Measurements from ENCODE around the gene TRIM2.

Gene TRIM2

DNA sequence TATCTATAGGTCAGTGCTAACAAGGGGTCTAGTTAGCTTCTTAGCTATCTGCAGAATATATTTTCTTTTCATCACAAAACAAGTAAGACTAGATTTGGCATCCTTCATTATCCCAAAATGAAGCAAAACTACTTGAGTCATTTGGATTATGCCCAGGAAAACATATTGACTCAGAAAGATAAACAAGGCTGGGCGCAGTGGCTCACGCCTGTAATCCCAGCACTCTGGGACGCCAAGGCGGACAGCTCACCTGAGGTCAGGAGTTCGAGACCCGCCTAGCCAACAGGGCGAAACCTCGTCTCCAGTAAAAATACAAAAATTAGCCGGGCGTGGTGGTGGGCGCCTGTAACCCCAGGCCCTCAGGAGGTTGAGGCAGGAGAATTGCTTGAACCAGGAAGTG, 122.3 kb downstream of the TRIM2 start:
- no peak for DNase-seq (ENCODE audit: low read depth in 1 of 2, low spot score in 1 of 2)
- Histone ChIP-seq H3K27me3 (ENCODE audit: insufficient read depth, poor library complexity, severe bottlenecking) (no peaks in the 10 kb centered on the region), H3K4me3 (replicated peaks; ENCODE audit: insufficient read depth, low read length) (no peak overlapping the region), H3K27ac (replicated peaks) (no peak overlapping the region)
- TF ChIP-seq SPI1 (IDR thresholded peaks at IDR 0.05; ENCODE audit: borderline replicate concordance, low read depth) (no peak), REST (IDR thresholded peaks at IDR 0.05; ENCODE audit: insufficient replicate concordance, low read depth) (no peak), POLR2AphosphoS5 (IDR thresholded peaks at IDR 0.05; ENCODE audit: low read depth) (no peak), GABPA (IDR thresholded peaks at IDR 0.05; ENCODE audit: low read depth) (no peak), CTCF (IDR thresholded peaks at IDR 0.05; ENCODE audit: insufficient read depth, low read length) (no peak)

DNA sequence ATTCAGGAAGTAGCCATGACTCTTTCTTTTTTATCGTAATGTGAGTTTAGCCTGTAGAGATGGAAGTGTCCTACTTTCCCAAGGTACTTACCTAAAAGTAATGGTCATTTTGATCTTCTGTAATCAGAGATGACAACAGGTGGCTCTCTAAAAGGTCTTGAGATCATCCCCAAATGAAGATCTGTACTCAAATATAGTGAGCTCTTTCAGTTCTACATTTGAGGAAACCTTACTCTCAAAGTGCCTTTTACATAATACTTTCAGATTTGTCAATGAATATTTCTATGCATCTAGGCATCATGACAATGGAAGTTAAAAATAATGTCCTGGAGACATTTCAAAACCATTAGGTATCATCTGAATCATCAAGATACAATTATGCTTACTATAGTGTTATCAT, 123.0 kb downstream of the TRIM2 start:
- Histone ChIP-seq H3K27me3 (ENCODE audit: insufficient read depth, poor library complexity, severe bottlenecking) (no peaks in the 10 kb centered on the region), H3K4me3 (replicated peaks; ENCODE audit: insufficient read depth, low read length) (no peak overlapping the region), H3K27ac (replicated peaks) (no peak overlapping the region)
- TF ChIP-seq REST (IDR thresholded peaks at IDR 0.05; ENCODE audit: insufficient replicate concordance, low read depth), result no peak
- no peak for TF ChIP-seq GABPA (IDR thresholded peaks at IDR 0.05; ENCODE audit: low read depth)
- TF ChIP-seq POLR2AphosphoS5 (IDR thresholded peaks at IDR 0.05; ENCODE audit: low read depth), result no peak
- no peak for TF ChIP-seq CTCF (IDR thresholded peaks at IDR 0.05; ENCODE audit: insufficient read depth, low read length)
- no peak for TF ChIP-seq SPI1 (IDR thresholded peaks at IDR 0.05; ENCODE audit: borderline replicate concordance, low read depth)
- DNase-seq (ENCODE audit: low read depth in 1 of 2, low spot score in 1 of 2), result no peak

DNA sequence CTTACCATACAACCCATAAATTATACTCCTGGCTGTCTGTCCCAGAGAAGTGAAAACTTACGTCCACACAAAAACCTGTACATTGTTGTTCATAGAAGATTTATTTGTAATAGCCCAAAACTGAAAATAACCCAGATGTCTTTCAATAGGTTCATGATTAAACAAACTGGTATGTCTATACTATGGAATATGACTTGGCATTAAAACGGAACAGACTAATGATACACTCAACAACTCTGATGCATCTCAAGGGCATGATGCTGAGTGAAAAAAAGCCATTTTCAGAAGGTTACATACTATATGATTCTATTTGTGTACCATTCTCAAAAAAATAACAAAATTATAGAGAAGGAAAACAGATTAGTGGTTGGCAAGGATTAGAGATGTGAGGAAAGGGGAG, 128.7 kb downstream of the TRIM2 start:
- no peak for DNase-seq (ENCODE audit: low read depth in 1 of 2, low spot score in 1 of 2)
- Histone ChIP-seq H3K27ac (replicated peaks) (no peak overlapping the region), H3K27me3 (ENCODE audit: insufficient read depth, poor library complexity, severe bottlenecking) (no peaks in the 10 kb centered on the region), H3K4me3 (replicated peaks; ENCODE audit: insufficient read depth, low read length) (no peak overlapping the region)
- TF ChIP-seq CTCF (IDR thresholded peaks at IDR 0.05; ENCODE audit: insufficient read depth, low read length), result no peak
- no peak for TF ChIP-seq GABPA (IDR thresholded peaks at IDR 0.05; ENCODE audit: low read depth)
- TF ChIP-seq SPI1 (IDR thresholded peaks at IDR 0.05; ENCODE audit: borderline replicate concordance, low read depth), result no peak
- no peak for TF ChIP-seq POLR2AphosphoS5 (IDR thresholded peaks at IDR 0.05; ENCODE audit: low read depth)

DNA sequence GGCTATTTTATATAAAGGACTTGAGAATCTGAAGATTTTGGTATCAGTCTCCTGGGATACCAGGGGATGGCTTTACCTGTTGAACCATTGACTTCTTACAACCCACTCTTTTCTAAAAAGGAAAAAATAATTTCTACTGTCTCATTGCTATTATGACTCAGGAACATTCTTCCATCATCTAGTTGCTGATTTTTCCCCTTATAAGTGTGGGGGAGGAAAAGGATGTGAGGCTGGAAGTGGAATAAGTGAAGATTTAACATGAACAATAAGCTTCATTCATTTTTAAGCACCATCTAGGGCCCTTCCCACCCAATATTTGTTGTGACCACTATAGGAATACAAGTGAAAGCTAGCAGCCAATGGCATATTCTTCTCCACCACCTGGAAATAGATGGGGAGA, 129.6 kb downstream of the TRIM2 start:
- Histone ChIP-seq H3K4me3 (replicated peaks; ENCODE audit: insufficient read depth, low read length) (no peak overlapping the region), H3K27ac (replicated peaks) (no peak overlapping the region), H3K27me3 (ENCODE audit: insufficient read depth, poor library complexity, severe bottlenecking) (no peaks in the 10 kb centered on the region)
- no peak for TF ChIP-seq SPI1 (IDR thresholded peaks at IDR 0.05; ENCODE audit: borderline replicate concordance, low read depth)
- TF ChIP-seq REST (IDR thresholded peaks at IDR 0.05; ENCODE audit: insufficient replicate concordance, low read depth), result no peak
- TF ChIP-seq POLR2AphosphoS5 (IDR thresholded peaks at IDR 0.05; ENCODE audit: low read depth), result no peak
- TF ChIP-seq CTCF (IDR thresholded peaks at IDR 0.05; ENCODE audit: insufficient read depth, low read length), result no peak
- no peak for DNase-seq (ENCODE audit: low read depth in 1 of 2, low spot score in 1 of 2)

Data from HL-60 (cell line).